SU-DHL-6 (cell line): ENCODE measurements around the gene CDK2.
"Not testable (repeated sequence)": the region's sequence is repeated elsewhere in the genome, so short reads cannot be mapped to it uniquely, and the experiment has no call there.

ENCODE experiments used
- H2AFZ ChIP-seq: fragments of 200-600 bp; sonication (generic); 2 replicates; pipeline ENCODE4 v1.6.1; 2014; ENCODE audit warnings: low read depth, mild to moderate bottlenecking, moderate library complexity, mixed read lengths, antibody characterized with exemption, low read length; ENCODE audit not compliant: severe bottlenecking
- H3F3A ChIP-seq: fragments of 200-600 bp; shearing (Covaris generic); 2 replicates; pipeline ENCODE4 v1.6.0; 2016; ENCODE audit warnings: antibody characterized with exemption, mild to moderate bottlenecking; ENCODE audit not compliant: insufficient read depth
- H3K27ac ChIP-seq: fragments of 200-600 bp; sonication (generic); 2 replicates; pipeline ENCODE4 v1.5.1; 2016; ENCODE audit warnings: low read depth, mild to moderate bottlenecking, low read length, moderate library complexity, mixed read lengths
- H3K27me3 ChIP-seq: fragments of 200-600 bp; sonication (generic), shearing (Covaris generic); 2 replicates; pipeline ENCODE4 v1.6.0; 2014; ENCODE audit warnings: mild to moderate bottlenecking, low read length
- H3K36me3 ChIP-seq: fragments of 200-600 bp; sonication (generic); 2 replicates; pipeline ENCODE4 v1.6.1; 2014; ENCODE audit warnings: mild to moderate bottlenecking, low read length, mixed read lengths
- H3K4me2 ChIP-seq: fragments of 300-600, 200-600 bp; shearing (Covaris generic), sonication (generic); 2 replicates; pipeline ENCODE4 v1.6.0; 2014; ENCODE audit warnings: low read length, low read depth, mild to moderate bottlenecking; ENCODE audit not compliant: poor library complexity, severe bottlenecking
- H3K4me3 ChIP-seq: fragments of 200-600 bp; sonication (generic); 2 replicates; pipeline ENCODE4 v1.5.1; 2014; ENCODE audit warnings: antibody characterized with exemption, low read length, mild to moderate bottlenecking, mixed read lengths; ENCODE audit not compliant: insufficient read depth, poor library complexity, severe bottlenecking
- H3K79me2 ChIP-seq: fragments of 200-600 bp; sonication (generic); 2 replicates; pipeline ENCODE4 v1.6.1; 2014; ENCODE audit warnings: mild to moderate bottlenecking, low read length, moderate library complexity; ENCODE audit not compliant: insufficient read depth
- H3K9ac ChIP-seq: fragments of 200-600 bp; sonication (generic); 2 replicates; pipeline ENCODE4 v1.7.0; 2014; ENCODE audit warnings: mild to moderate bottlenecking, low read length
- H3K9me2 ChIP-seq: fragments of 200-600 bp; sonication (generic); replicated peaks from 2 replicates; pipeline ENCODE4 v1.6.1; 2014; ENCODE audit warnings: low read length; ENCODE audit not compliant: insufficient read depth
- H3K9me3 ChIP-seq: fragments of 200-600 bp; sonication (generic); 2 replicates; pipeline ENCODE4 v1.6.1; 2014; ENCODE audit warnings: low read length, mixed read lengths; ENCODE audit not compliant: insufficient read depth
- H4K20me1 ChIP-seq: fragments of 200-600 bp; sonication (generic); 2 replicates; pipeline ENCODE4 v1.6.1; 2014; ENCODE audit warnings: low read depth, mild to moderate bottlenecking, antibody characterized with exemption, low read length, moderate library complexity, mixed read lengths
- CTCF ChIP-seq: fragments of 200-600 bp; sonication (generic); IDR thresholded peaks from one replicate; pipeline ENCODE4 v1.5.1; 2017; ENCODE audit warnings: antibody characterized with exemption, mild to moderate bottlenecking, low read length, moderate library complexity; ENCODE audit not compliant: insufficient read depth, poor library complexity, severe bottlenecking
- EZH2phosphoT487 ChIP-seq: fragments of 200-600 bp; sonication (generic), shearing (Covaris generic); conservative IDR thresholded peaks from 2 replicates; pipeline ENCODE4 v1.6.1; 2018; ENCODE audit warnings: mild to moderate bottlenecking, antibody characterized with exemption, low read length, moderate library complexity, mixed read lengths

Gene CDK2

GRCh38 chr12:55974308-55974730 lies 7.7 kb downstream of the CDK2 start:
- peak overlapping the region; percentile 86 for H3K9ac ChIP-seq
- H3K4me3 ChIP-seq: peak overlapping the region; percentile 75
- peak overlapping the region; percentile 77 for H2AFZ ChIP-seq
- H3K4me2 ChIP-seq: peak overlapping the region; percentile 81
- H3K27ac ChIP-seq: peak overlapping the region; percentile 69
- H3K36me3 ChIP-seq: no peaks in the 10 kb centered on the region; the same call in 1 of the 2 replicates
- peaks cover 28% of the 10 kb centered on the region for H3K79me2 ChIP-seq
- H3K27me3 ChIP-seq: no peaks in the 10 kb centered on the region
- TF ChIP-seq CTCF: no peak
- TF ChIP-seq EZH2phosphoT487: no peak
- H3K9me2 ChIP-seq: no peaks in the 10 kb centered on the region
- H3K9me3 ChIP-seq: no peaks in the 10 kb centered on the region
- H4K20me1 ChIP-seq: no peaks in the 10 kb centered on the region
- peaks cover 13% of the 10 kb centered on the region; the same call in 1 of the 2 replicates for H3F3A ChIP-seq

GRCh38 chr12:55978393-55978792 lies 11.8 kb downstream of the CDK2 start:
- Histone ChIP-seq H3K9ac (no peak overlapping the region), H3K9me3 (no peaks in the 10 kb centered on the region), H3K9me2 (no peaks in the 10 kb centered on the region), H3K4me3 (no peak overlapping the region), H3F3A (no peaks in the 10 kb centered on the region), H3K27ac (no peak overlapping the region), H3K27me3 (no peaks in the 10 kb centered on the region), H2AFZ (no peak overlapping the region), H3K4me2 (no peak overlapping the region), H4K20me1 (no peaks in the 10 kb centered on the region), H3K79me2 (peaks cover 28% of the 10 kb centered on the region), H3K36me3 (no peaks in the 10 kb centered on the region)
- no peak for TF ChIP-seq EZH2phosphoT487
- TF ChIP-seq CTCF: no peak

GRCh38 chr12:55979069-55979468 lies 12.4 kb downstream of the CDK2 start:
- Histone ChIP-seq H3K27ac (no peak overlapping the region), H3K9me2 (no peaks in the 10 kb centered on the region), H2AFZ (no peak overlapping the region), H3K27me3 (no peaks in the 10 kb centered on the region), H3K4me2 (no peak overlapping the region), H3K9ac (no peak overlapping the region), H3K4me3 (no peak overlapping the region), H3K9me3 (no peaks in the 10 kb centered on the region), H3K79me2 (peaks cover 28% of the 10 kb centered on the region), H3K36me3 (no peaks in the 10 kb centered on the region), H3F3A (no peaks in the 10 kb centered on the region), H4K20me1 (no peaks in the 10 kb centered on the region)
- TF ChIP-seq EZH2phosphoT487: no peak
- no peak for TF ChIP-seq CTCF

GRCh38 chr12:55981882-55982281 lies 15.3 kb downstream of the CDK2 start:
- not testable (repeated sequence) for H3K9me2 ChIP-seq, H3K36me3 ChIP-seq, H3F3A ChIP-seq, H4K20me1 ChIP-seq, H3K9me3 ChIP-seq, H2AFZ ChIP-seq, H3K79me2 ChIP-seq, H3K27me3 ChIP-seq, H3K9ac ChIP-seq, H3K4me3 ChIP-seq
- Histone ChIP-seq H3K4me2 (peak overlapping the region; percentile 13), H3K27ac (0 out of 2 replicates have a peak overlapping the region, but pooled peaks have one; percentile 45)
